Measurements from ENCODE around the gene TBC1D2.
A peak's percentile ranks its signal among the peaks of the same experiment; 100 is the strongest.

DNA sequence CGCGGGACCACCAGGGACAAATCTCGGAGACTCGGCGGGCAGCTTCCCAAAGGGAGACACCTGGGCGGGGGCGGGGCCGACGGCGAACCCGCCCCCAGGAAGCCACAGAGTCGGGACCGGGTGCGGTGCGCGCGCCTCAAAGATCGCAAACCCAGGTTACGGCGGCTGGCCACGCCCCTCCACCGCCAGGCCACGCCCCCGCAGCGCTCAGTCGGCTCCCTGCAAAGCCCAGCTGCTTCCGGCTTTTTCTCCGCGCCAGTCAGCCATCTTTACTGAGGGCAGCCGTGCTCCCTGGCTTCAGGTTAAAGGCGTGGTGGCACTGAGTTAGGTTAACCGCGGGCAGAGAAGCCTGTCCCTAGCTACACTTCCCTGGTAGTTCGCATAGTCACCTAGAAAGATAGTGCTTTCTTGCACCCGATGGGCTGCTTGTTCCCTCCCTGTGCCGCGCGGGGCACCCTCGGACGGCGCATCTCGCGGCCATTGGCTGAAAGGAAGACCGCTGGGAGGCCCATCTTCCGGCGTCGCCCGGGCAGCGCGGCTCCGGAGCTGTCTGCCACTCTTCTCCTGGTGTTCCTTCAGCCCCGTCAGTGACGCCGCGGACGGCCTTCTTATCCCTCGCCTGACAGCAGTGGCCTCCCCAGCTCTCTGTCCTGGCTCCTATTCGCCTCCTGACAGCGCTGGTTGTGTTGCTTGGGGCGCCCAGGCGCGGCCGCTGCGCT is at the start of gene TBC1D2:
- TF ChIP-seq ZNF677 (tag by site-specific recombination; IDR thresholded peaks at IDR 0.05) (no peak), ZNF416 (tag by site-specific recombination; IDR thresholded peaks at IDR 0.05) (no peak), ZNF311 (tag by site-specific recombination; IDR thresholded peaks at IDR 0.05; ENCODE audit: borderline replicate concordance) (no peak), PRDM10 (tag by site-specific recombination; IDR thresholded peaks at IDR 0.05) (peak; percentile 63), TSHZ1 (tag by site-specific recombination; IDR thresholded peaks at IDR 0.05; ENCODE audit: borderline replicate concordance) (no peak), ZNF133 (tag by site-specific recombination; IDR thresholded peaks at IDR 0.05) (no peak), TRIM28 (IDR thresholded peaks at IDR 0.05; ENCODE audit: borderline replicate concordance, low read length) (no peak), SP7 (tag by site-specific recombination; IDR thresholded peaks at IDR 0.05) (peak; percentile 67), MYNN (tag by site-specific recombination; IDR thresholded peaks at IDR 0.05; ENCODE audit: borderline replicate concordance) (no peak), TCF7L2 (IDR thresholded peaks at IDR 0.05; ENCODE audit: borderline replicate concordance, low read depth, low read length) (no peak), ZNF510 (tag by site-specific recombination; IDR thresholded peaks at IDR 0.05; ENCODE audit: insufficient replicate concordance) (no peak)
- TF ChIP-seq, protein P1, sequence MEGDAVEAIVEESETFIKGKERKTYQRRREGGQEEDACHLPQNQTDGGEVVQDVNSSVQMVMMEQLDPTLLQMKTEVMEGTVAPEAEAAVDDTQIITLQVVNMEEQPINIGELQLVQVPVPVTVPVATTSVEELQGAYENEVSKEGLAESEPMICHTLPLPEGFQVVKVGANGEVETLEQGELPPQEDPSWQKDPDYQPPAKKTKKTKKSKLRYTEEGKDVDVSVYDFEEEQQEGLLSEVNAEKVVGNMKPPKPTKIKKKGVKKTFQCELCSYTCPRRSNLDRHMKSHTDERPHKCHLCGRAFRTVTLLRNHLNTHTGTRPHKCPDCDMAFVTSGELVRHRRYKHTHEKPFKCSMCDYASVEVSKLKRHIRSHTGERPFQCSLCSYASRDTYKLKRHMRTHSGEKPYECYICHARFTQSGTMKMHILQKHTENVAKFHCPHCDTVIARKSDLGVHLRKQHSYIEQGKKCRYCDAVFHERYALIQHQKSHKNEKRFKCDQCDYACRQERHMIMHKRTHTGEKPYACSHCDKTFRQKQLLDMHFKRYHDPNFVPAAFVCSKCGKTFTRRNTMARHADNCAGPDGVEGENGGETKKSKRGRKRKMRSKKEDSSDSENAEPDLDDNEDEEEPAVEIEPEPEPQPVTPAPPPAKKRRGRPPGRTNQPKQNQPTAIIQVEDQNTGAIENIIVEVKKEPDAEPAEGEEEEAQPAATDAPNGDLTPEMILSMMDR (tag by site-specific recombination; IDR thresholded peaks at IDR 0.05) = peak; percentile 79
- TF ChIP-seq, protein P2, sequence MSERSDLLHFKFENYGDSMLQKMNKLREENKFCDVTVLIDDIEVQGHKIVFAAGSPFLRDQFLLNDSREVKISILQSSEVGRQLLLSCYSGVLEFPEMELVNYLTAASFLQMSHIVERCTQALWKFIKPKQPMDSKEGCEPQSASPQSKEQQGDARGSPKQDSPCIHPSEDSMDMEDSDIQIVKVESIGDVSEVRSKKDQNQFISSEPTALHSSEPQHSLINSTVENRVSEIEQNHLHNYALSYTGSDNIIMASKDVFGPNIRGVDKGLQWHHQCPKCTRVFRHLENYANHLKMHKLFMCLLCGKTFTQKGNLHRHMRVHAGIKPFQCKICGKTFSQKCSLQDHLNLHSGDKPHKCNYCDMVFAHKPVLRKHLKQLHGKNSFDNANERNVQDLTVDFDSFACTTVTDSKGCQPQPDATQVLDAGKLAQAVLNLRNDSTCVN (tag by site-specific recombination; optimal IDR thresholded peaks at IDR 0.05) = peak; percentile 77
- TF ChIP-seq, protein P3, sequence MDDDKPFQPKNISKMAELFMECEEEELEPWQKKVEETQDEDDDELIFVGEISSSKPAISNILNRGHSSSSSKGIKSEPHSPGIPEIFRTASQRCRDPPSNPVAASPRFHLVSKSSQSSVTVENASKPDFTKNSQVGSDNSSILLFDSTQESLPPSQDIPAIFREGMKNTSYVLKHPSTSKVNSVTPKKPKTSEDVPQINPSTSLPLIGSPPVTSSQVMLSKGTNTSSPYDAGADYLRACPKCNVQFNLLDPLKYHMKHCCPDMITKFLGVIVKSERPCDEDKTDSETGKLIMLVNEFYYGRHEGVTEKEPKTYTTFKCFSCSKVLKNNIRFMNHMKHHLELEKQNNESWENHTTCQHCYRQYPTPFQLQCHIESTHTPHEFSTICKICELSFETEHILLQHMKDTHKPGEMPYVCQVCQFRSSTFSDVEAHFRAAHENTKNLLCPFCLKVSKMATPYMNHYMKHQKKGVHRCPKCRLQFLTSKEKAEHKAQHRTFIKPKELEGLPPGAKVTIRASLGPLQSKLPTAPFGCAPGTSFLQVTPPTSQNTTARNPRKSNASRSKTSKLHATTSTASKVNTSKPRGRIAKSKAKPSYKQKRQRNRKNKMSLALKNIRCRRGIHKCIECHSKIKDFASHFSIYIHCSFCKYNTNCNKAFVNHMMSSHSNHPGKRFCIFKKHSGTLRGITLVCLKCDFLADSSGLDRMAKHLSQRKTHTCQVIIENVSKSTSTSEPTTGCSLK (tag by site-specific recombination; IDR thresholded peaks at IDR 0.05) = no peak
